HCT116 (cell line): ENCODE results near the gene LGALS4. TPM values are rescaled to one million over a fixed set of nuclear protein-coding genes. Genes with fewer than 3 reads are reported as not detected.

ENCODE experiments used
- ATAC-seq: fragments of 200-7000 bp; cut with Tn5 transposase; 2 replicates; pipeline ENCODE4 v1.9.1; 2020; ENCODE audit warnings: mild to moderate bottlenecking, moderate library complexity
- BruUV-seq: library from RNA; stranded (reverse); fragments of 400-500 nt; replicated peaks from 2 replicates; lab custom pipeline; 2021; lab: Mats Ljungman, UMichigan
- CTCF ChIA-PET: fragments of 300-600 bp; sonication (Branson Sonifier 250); formaldehyde crosslinking; loops from one replicate; lab custom pipeline; 2021; ENCODE audit warnings: antibody characterized with exemption; lab: Charles Lee
- POLR2A ChIA-PET: fragments of 300-600, 350-600 bp; sonication (Branson Sonifier 250); formaldehyde crosslinking; loops from one replicate; lab custom pipeline; 2021; ENCODE audit warnings: antibody characterized with exemption; lab: Charles Lee
- RAD21 ChIA-PET, 2 experiments: fragments of 300-600 bp; sonication (Branson Sonifier 250); formaldehyde crosslinking; loops; one replicate each; lab custom pipeline; 2023; ENCODE audit warnings: low total read pairs in 2 of 2; ENCODE audit not compliant: uncharacterized antibody in 2 of 2, unreplicated experiment in 2 of 2, low non-redundant PET in 1 of 2; lab: Charles Lee
- DNase-seq: peaks from one replicate; pipeline ENCODE4 v3.0.0-alpha.2; 2010; ENCODE audit warnings: low read depth, low spot score
- H2AFZ ChIP-seq: fragments of 200-600 bp; shearing (Covaris generic), sonication (generic); 2 replicates; pipeline ENCODE4 v1.6.1; 2017; ENCODE audit warnings: low read depth, mixed run types, mixed read lengths, antibody characterized with exemption, low read length; ENCODE audit not compliant: poor library complexity, severe bottlenecking
- H3K27ac ChIP-seq: 2 replicates; pipeline ENCODE4 v1.5.1; 2012; ENCODE audit warnings: low read depth, low read length
- H3K27me3 ChIP-seq: fragments of 200-600 bp; sonication (generic); 2 replicates; pipeline ENCODE4 v1.6.1; 2016; ENCODE audit warnings: mixed run types, low read length, mixed read lengths; ENCODE audit not compliant: insufficient read depth
- H3K36me3 ChIP-seq, 2 experiments: fragments of 200-500 bp in 1 of 2; fragments of 200-600 bp in 1 of 2; sonication (Bioruptor generic) in 1 of 2; sonication (generic) in 1 of 2; 2 replicates each; pipeline versions ENCODE4 v1.5.1 to v1.6.1; 2014 to 2016; ENCODE audit warnings: low read length in 2 of 2, inconsistent platforms in 1 of 2, mixed read lengths in 1 of 2, mixed run types in 1 of 2; ENCODE audit not compliant: insufficient read depth in 2 of 2, control insufficient read depth in 1 of 2
- H3K4me1 ChIP-seq, 2 experiments: fragments of 200-600 bp in 1 of 2; sonication (generic) in 1 of 2; 2 replicates each; pipeline versions ENCODE4 v1.5.1 to v1.6.1; 2012 to 2017; ENCODE audit warnings: low read length in 2 of 2, inconsistent platforms in 1 of 2, mild to moderate bottlenecking in 1 of 2, mixed read lengths in 1 of 2, mixed run types in 1 of 2, moderate library complexity in 1 of 2; ENCODE audit not compliant: insufficient read depth in 2 of 2, control insufficient read depth in 1 of 2
- H3K4me2 ChIP-seq: fragments of 200-600 bp; sonication (generic); 2 replicates; pipeline ENCODE4 v1.6.1; 2017; ENCODE audit warnings: mixed run types, low read length, mixed read lengths
- H3K4me3 ChIP-seq, 2 experiments: fragments of 200-600 bp in 1 of 2; sonication (generic) in 1 of 2; replicated peaks in 1 of 2; 2 replicates each; pipeline ENCODE4 v1.5.1; 2011 to 2016; ENCODE audit warnings: low read length in 2 of 2, control low read depth in 1 of 2, low read depth in 1 of 2, mild to moderate bottlenecking in 1 of 2, mixed read lengths in 1 of 2, mixed run types in 1 of 2
- H3K79me2 ChIP-seq: fragments of 200-600 bp; sonication (generic); 2 replicates; pipeline ENCODE4 v1.6.1; 2017; ENCODE audit warnings: mild to moderate bottlenecking, mixed run types, low read length, moderate library complexity, mixed read lengths; ENCODE audit not compliant: insufficient read depth
- H3K9ac ChIP-seq: fragments of 200-600 bp; sonication (generic); 2 replicates; pipeline ENCODE4 v1.6.1; 2016; ENCODE audit warnings: low read length, mixed read lengths
- H3K9me2 ChIP-seq: fragments of 200-600 bp; sonication (generic), shearing (Covaris generic); 2 replicates; pipeline ENCODE4 v1.6.1; 2017; ENCODE audit warnings: mixed run types, mild to moderate bottlenecking, moderate library complexity; ENCODE audit not compliant: insufficient read depth
- H3K9me3 ChIP-seq, 2 experiments: fragments of 200-500 bp in 1 of 2; fragments of 200-600 bp in 1 of 2; sonication (Bioruptor generic) in 1 of 2; sonication (generic) in 1 of 2; 2 replicates each; pipeline ENCODE4 v1.6.1; 2014 to 2017; ENCODE audit warnings: low read length in 2 of 2, mixed read lengths in 2 of 2, inconsistent platforms in 1 of 2, low read depth in 1 of 2, mild to moderate bottlenecking in 1 of 2, mixed run types in 1 of 2, moderate library complexity in 1 of 2; ENCODE audit not compliant: control insufficient read depth in 1 of 2, insufficient read depth in 1 of 2
- H4K20me1 ChIP-seq: fragments of 200-600 bp; sonication (generic), shearing (Covaris generic); 2 replicates; pipeline ENCODE4 v1.6.1; 2017; ENCODE audit warnings: mixed run types, mild to moderate bottlenecking, moderate library complexity; ENCODE audit not compliant: insufficient read depth
- ATF3 ChIP-seq: IDR thresholded peaks from 2 replicates; pipeline ENCODE4 v1.6.1; 2012
- CEBPB ChIP-seq: IDR thresholded peaks from 2 replicates; pipeline ENCODE4 v1.6.1; 2012; ENCODE audit warnings: low read depth
- CTCF ChIP-seq, 3 experiments: fragments of 200-600 bp in 1 of 3; sonication (generic) in 1 of 3; IDR thresholded peaks in 2 of 3; conservative IDR thresholded peaks in 1 of 3; 2 replicates each; pipeline ENCODE4 v1.5.1; 2012 to 2017; ENCODE audit warnings: low read depth in 2 of 3, low read length in 2 of 3, antibody characterized with exemption in 1 of 3, borderline replicate concordance in 1 of 3, control low read depth in 1 of 3, mild to moderate bottlenecking in 1 of 3, mixed read lengths in 1 of 3, mixed run types in 1 of 3, moderate library complexity in 1 of 3; ENCODE audit not compliant: insufficient read depth in 1 of 3
- EGR1 ChIP-seq: IDR thresholded peaks from 2 replicates; pipeline ENCODE4 v1.6.1; 2012; ENCODE audit warnings: low read depth
- EZH2 ChIP-seq: fragments of 200-600 bp; sonication (generic); IDR thresholded peaks from 2 replicates; pipeline ENCODE4 v1.6.1; 2017; ENCODE audit warnings: antibody characterized with exemption, mixed run types
- EZH2phosphoT487 ChIP-seq: fragments of 200-600 bp; IDR thresholded peaks from 2 replicates; pipeline ENCODE4 v1.6.1; 2018; ENCODE audit warnings: antibody characterized with exemption, borderline replicate concordance
- FOSL1 ChIP-seq: IDR thresholded peaks from 2 replicates; pipeline ENCODE4 v1.6.1; 2012; ENCODE audit warnings: low read depth
- POLR2A ChIP-seq: IDR thresholded peaks from 2 replicates; pipeline ENCODE4 v1.7.0; 2011; ENCODE audit warnings: borderline replicate concordance; ENCODE audit not compliant: insufficient read depth, insufficient read length; ENCODE audit errors: extremely low read depth
- POLR2AphosphoS5 ChIP-seq: IDR thresholded peaks from 2 replicates; pipeline ENCODE4 v1.6.1; 2011; ENCODE audit warnings: mild to moderate bottlenecking, low read depth, low read length, moderate library complexity
- RAD21 ChIP-seq: IDR thresholded peaks from 2 replicates; pipeline ENCODE4 v1.6.1; 2012; ENCODE audit warnings: low read depth, mild to moderate bottlenecking
- REST ChIP-seq: IDR thresholded peaks from 2 replicates; pipeline ENCODE4 v1.6.1; 2012; ENCODE audit warnings: low read depth
- SIN3A ChIP-seq: IDR thresholded peaks from 2 replicates; pipeline ENCODE4 v1.6.1; 2012; ENCODE audit warnings: low read depth
- SP1 ChIP-seq: IDR thresholded peaks from 2 replicates; pipeline ENCODE4 v1.6.1; 2012; ENCODE audit warnings: low read depth
- SRF ChIP-seq: IDR thresholded peaks from 2 replicates; pipeline ENCODE4 v1.6.1; 2012; ENCODE audit warnings: low read depth
- TCF7L2 ChIP-seq: IDR thresholded peaks from 2 replicates; pipeline ENCODE4 v1.7.0; 2011; ENCODE audit warnings: borderline replicate concordance, inconsistent platforms; ENCODE audit not compliant: insufficient read depth, insufficient read length; ENCODE audit errors: extremely low read depth
- ZFX ChIP-seq: fragments of 450-650 bp; IDR thresholded peaks from 2 replicates; pipeline ENCODE4 v1.6.1; 2017
- ZNF274 ChIP-seq: fragments of 200-500 bp; sonication (Bioruptor generic); IDR thresholded peaks from 2 replicates; pipeline ENCODE4 v1.6.1; 2014; ENCODE audit warnings: mild to moderate bottlenecking, low read depth, low read length, inconsistent platforms
- intact Hi-C: fragments of 100-400 bp; cut with micrococcal nuclease; formaldehyde crosslinking; loops from 2 replicates; pipeline ENCODE4 v1.10.0; 2022
- total RNA-seq: library from RNA; stranded (reverse); gene quantifications from one replicate; pipeline ENCODE4 v1.2.1, GENCODE V29; 2021; ENCODE audit not compliant: unreplicated experiment
- TF ChIP-seq, protein P1 (sequence below): IDR thresholded peaks from 2 replicates; pipeline ENCODE4 v1.6.1; 2012

LGALS4 gene
- total RNA-seq, 1 experiment from 2014 or later = 0.86 TPM

DNA sequence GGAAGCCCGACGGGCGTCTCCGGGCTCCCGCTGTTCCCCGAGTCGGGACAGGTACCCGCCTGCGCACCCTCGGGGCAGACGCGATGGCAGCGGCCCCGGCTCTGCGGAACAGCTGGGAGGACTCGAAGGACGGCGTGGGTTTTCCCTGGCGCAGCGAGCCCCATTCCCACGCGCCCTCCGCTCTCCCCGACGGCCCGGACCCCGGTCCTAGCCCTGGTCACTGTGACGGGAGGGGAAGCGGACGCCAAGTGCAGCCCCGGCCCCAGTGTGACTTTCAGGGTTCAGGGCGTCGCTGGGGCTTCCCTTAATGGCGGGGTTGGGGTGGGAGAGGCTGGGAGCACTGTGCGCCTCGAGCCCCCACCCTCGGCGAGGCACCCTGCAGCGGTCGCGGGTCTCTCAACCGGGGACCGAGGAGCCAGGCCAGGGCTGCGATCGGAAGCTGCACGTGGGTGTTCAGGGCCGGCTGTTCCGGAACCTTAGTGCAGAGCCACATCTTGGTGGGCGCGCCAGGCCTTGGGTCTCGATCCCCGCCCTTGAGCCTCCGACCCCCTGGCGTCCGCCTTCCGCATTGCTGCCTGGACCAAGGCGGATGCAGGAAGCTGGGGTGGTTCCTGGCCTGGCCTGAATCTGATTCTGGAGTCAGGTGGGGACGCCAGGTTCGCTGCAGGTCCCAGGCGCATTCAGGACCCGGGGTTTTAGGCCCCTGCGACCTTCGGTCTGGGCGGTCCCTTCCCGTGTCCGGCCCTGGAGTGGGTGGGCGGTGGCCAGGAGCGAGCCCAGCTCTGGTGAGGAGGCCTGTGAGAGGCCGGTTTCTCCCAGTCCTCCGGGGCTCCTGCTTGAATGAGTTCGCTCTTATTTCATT lies 20.3 kb downstream of the LGALS4 start:
- no peak overlapping the region for H3K9ac ChIP-seq
- BruUV-seq = no TSS peak

More for the DNA sequence above, 20.3 kb downstream of the LGALS4 start:
- H4K20me1 ChIP-seq = no peaks in the 10 kb centered on the region
- no peak overlapping the region for H3K4me3 ChIP-seq
- no peak overlapping the region for H2AFZ ChIP-seq
- intact Hi-C loops = no loop called here
- no peak overlapping the region for H3K27ac ChIP-seq
- H3K9me3 ChIP-seq = no peaks in the 10 kb centered on the region
- no peaks in the 10 kb centered on the region for H3K36me3 ChIP-seq
- POLR2A ChIA-PET = no interaction called here
- no peak for DNase-seq
- CTCF ChIA-PET = no interaction called here
- TF ChIP-seq SP1 (no peak), POLR2A (no peak), POLR2AphosphoS5 (no peak), SRF (no peak), RAD21 (no peak), ZNF274 (no peak), CEBPB (no peak), EGR1 (no peak), EZH2 (no peak), CTCF (IDR thresholded peaks at IDR 0.05 in 2 of 3, conservative IDR thresholded peaks at IDR 0.05 in 1 of 3; ENCODE audit: borderline replicate concordance in 1 of 3, insufficient read depth in 1 of 3, low read depth in 2 of 3, low read length in 2 of 3) (no peak), ZFX (no peak), ATF3 (no peak), TCF7L2 (no peak), FOSL1 (no peak), EZH2phosphoT487 (no peak), SIN3A (no peak), REST (no peak)
- TF ChIP-seq, protein P1, sequence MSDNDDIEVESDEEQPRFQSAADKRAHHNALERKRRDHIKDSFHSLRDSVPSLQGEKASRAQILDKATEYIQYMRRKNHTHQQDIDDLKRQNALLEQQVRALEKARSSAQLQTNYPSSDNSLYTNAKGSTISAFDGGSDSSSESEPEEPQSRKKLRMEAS = no peak
- TF ChIP-seq, all 23 proteins: peak for 0
- Histone ChIP-seq H3K27me3 (no peaks in the 10 kb centered on the region), H3K79me2 (no peaks in the 10 kb centered on the region), H3K4me1 (no peaks in the 10 kb centered on the region; a peak in 1 of 4 replicates), H3K9me2 (no peaks in the 10 kb centered on the region), H3K4me2 (no peak overlapping the region)
- RAD21 ChIA-PET = no interaction called here
- no peak for ATAC-seq
